K562 (cell line): ENCODE results near the gene SLC7A4. TPM values are rescaled to one million over a fixed set of nuclear protein-coding genes. Genes with fewer than 3 reads are reported as not detected.

Source experiments
- EGR1 ChIP-seq: fragments of 450-650 bp; conservative IDR thresholded peaks from 2 replicates; pipeline ENCODE4 v1.6.1; 2017; ENCODE audit warnings: mild to moderate bottlenecking
- EZH2 ChIP-seq: IDR thresholded peaks from 2 replicates; pipeline ENCODE4 v1.6.1; 2012; ENCODE audit warnings: low read depth, mild to moderate bottlenecking, inconsistent platforms, low read length, borderline replicate concordance
- HEY1 ChIP-seq: fragments of 250-450 bp; sonication (Bioruptor Pico); IDR thresholded peaks from 2 replicates; pipeline ENCODE4 v1.5.0; 2020; ENCODE audit warnings: mild to moderate bottlenecking, moderate library complexity, borderline replicate concordance
- HNRNPH1 ChIP-seq: fragments of 200-400 bp; formaldehyde crosslinking; optimal IDR thresholded peaks from 2 replicates; pipeline ENCODE3; 2017; ENCODE audit warnings: low read depth, mild to moderate bottlenecking, low read length, moderate library complexity
- PHB2 ChIP-seq: fragments of 450-650 bp; IDR thresholded peaks from 2 replicates; pipeline ENCODE4 v1.6.1; 2017; ENCODE audit warnings: low read depth
- TEAD4 ChIP-seq, 2 experiments: sonication (generic) in 1 of 2; formaldehyde crosslinking in 1 of 2; IDR thresholded peaks; 2 replicates each; pipeline versions ENCODE4 v1.6.1 to v1.8.0; 2012 to 2022; ENCODE audit warnings: borderline replicate concordance in 1 of 2, inconsistent platforms in 1 of 2, low read length in 1 of 2, mild to moderate bottlenecking in 1 of 2, missing genetic modification reagents in 1 of 2
- ZFP1 ChIP-seq: fragments of 450-650 bp; formaldehyde crosslinking; IDR thresholded peaks from 2 replicates; pipeline ENCODE4 v1.4.0; 2020; ENCODE audit warnings: mild to moderate bottlenecking, mixed read lengths
- ZNF224 ChIP-seq: sonication (generic); formaldehyde crosslinking; IDR thresholded peaks from 2 replicates; pipeline ENCODE4 v1.8.0; 2022; ENCODE audit warnings: mild to moderate bottlenecking, missing genetic modification reagents
- polyA plus RNA-seq, 8 experiments: library from polyadenylated mRNA; depleted of rRNA in 4 of 8; stranded (reverse) in 5 of 8; unstranded in 3 of 8; fragments of >200 nt; fragmentation: Nextera tagmentation in 2 of 8; fragmentation: Illumina TruSeq in 1 of 8; extraction: Ambion mirVana in 2 of 8; extraction: Trizol in 1 of 8; gene quantifications; 2 replicates each; pipeline versions ENCODE4 v1.2.1 to v1.2.3, GENCODE V29; 2011 to 2014; ENCODE audit warnings: inconsistent platforms in 1 of 8, missing spikeins in 1 of 8
- total RNA-seq, 7 experiments: library from RNA; depleted of rRNA in 6 of 7; stranded (reverse); fragments of >200 nt in 6 of 7; fragmentation: Illumina TruSeq in 2 of 7; extraction: Trizol in 2 of 7; gene quantifications; 2 replicates each; pipeline versions ENCODE4 v1.2.1 to v1.2.3, GENCODE V29; 2011 to 2021; ENCODE audit warnings: low replicate concordance in 1 of 7
- TF ChIP-seq, protein P1 (sequence below): sonication (generic); formaldehyde crosslinking; IDR thresholded peaks from 2 replicates; pipeline ENCODE4 v1.8.1; 2023; ENCODE audit warnings: mild to moderate bottlenecking, missing genetic modification reagents
- TF ChIP-seq, protein P2 (sequence below): fragments of 200-800 bp; sonication (Bioruptor generic); IDR thresholded peaks from 2 replicates; pipeline ENCODE4 v1.6.1; 2017; ENCODE audit warnings: missing genetic modification characterization, missing compliant biosample characterization
- TF ChIP-seq, protein P3 (sequence below): fragments of 450-650 bp; IDR thresholded peaks from one replicate; pipeline ENCODE4 v1.6.1; 2018; ENCODE audit warnings: mild to moderate bottlenecking, moderate library complexity; ENCODE audit not compliant: partially characterized antibody
- TF ChIP-seq, protein P4 (sequence below): sonication (generic); formaldehyde crosslinking; IDR thresholded peaks from 2 replicates; pipeline ENCODE4 v1.8.0; 2022; ENCODE audit warnings: mild to moderate bottlenecking, missing genetic modification reagents
- TF ChIP-seq, protein P5 (sequence below), 2 experiments: fragments of 150-350 bp in 1 of 2; IDR thresholded peaks; 2 replicates each; pipeline ENCODE4 v1.6.1; 2012 to 2016; ENCODE audit warnings: low read depth in 2 of 2, low read length in 2 of 2, mild to moderate bottlenecking in 1 of 2, moderate library complexity in 1 of 2

The SLC7A4 gene
- total and polyA plus RNA-seq, 9 of the 15 experiments (the other 6 are each of a cell fraction or from before 2014, with no cell fraction given): not detected

DNA sequence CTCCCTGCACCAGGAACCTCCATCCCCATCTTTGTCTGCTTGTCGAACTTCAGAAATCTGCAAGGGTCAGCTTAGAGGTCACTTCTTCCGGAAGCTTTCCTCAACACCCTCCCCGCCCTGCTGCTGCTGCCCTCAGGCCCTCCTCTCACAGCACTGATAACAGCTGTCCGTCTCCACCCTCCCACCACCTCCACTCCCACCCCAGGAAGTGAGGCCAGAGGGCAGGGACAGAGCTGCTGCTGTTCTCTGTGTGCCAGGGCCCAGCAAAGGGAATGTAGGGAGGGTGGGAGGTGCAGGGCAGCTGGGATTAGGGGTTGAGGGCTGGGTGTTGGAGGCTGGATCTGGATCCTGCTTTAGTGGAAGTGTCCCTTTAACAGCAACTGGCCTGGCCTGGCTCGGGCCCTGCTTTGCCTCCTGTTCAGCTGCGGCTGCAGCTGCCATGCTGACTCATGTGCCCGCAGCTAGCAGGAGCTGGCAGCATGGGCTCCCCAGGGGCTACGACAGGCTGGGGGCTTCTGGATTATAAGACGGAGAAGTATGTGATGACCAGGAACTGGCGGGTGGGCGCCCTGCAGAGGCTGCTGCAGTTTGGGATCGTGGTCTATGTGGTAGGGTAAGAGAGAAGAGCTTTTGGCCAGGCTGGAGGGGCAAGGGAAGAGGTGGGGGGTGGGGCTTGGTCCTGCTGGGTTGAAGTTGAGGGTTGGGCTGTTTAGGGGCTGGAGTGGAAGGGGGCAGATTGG, 17.5 kb downstream of the SLC7A4 start, which contains the start of gene P2RX6 (continued):
- TF ChIP-seq, protein P1, sequence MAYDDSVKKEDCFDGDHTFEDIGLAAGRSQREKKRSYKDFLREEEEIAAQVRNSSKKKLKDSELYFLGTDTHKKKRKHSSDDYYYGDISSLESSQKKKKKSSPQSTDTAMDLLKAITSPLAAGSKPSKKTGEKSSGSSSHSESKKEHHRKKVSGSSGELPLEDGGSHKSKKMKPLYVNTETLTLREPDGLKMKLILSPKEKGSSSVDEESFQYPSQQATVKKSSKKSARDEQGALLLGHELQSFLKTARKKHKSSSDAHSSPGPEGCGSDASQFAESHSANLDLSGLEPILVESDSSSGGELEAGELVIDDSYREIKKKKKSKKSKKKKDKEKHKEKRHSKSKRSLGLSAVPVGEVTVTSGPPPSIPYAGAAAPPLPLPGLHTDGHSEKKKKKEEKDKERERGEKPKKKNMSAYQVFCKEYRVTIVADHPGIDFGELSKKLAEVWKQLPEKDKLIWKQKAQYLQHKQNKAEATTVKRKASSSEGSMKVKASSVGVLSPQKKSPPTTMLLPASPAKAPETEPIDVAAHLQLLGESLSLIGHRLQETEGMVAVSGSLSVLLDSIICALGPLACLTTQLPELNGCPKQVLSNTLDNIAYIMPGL (CRISPR knock-in tag): peak; percentile 8; the same call in 1 of the 2 replicates
- TF ChIP-seq ZNF224 (CRISPR knock-in tag): no peak
- TF ChIP-seq, protein P2, sequence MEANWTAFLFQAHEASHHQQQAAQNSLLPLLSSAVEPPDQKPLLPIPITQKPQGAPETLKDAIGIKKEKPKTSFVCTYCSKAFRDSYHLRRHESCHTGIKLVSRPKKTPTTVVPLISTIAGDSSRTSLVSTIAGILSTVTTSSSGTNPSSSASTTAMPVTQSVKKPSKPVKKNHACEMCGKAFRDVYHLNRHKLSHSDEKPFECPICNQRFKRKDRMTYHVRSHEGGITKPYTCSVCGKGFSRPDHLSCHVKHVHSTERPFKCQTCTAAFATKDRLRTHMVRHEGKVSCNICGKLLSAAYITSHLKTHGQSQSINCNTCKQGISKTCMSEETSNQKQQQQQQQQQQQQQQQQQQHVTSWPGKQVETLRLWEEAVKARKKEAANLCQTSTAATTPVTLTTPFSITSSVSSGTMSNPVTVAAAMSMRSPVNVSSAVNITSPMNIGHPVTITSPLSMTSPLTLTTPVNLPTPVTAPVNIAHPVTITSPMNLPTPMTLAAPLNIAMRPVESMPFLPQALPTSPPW: no peak
- no peak for TF ChIP-seq PHB2
- TF ChIP-seq EGR1: no peak
- TF ChIP-seq ZFP1: no peak
- TF ChIP-seq HEY1 (CRISPR knock-in tag): 0 out of 2 replicates have a peak, but pooled peaks have one; percentile 5
- TF ChIP-seq, protein P3, sequence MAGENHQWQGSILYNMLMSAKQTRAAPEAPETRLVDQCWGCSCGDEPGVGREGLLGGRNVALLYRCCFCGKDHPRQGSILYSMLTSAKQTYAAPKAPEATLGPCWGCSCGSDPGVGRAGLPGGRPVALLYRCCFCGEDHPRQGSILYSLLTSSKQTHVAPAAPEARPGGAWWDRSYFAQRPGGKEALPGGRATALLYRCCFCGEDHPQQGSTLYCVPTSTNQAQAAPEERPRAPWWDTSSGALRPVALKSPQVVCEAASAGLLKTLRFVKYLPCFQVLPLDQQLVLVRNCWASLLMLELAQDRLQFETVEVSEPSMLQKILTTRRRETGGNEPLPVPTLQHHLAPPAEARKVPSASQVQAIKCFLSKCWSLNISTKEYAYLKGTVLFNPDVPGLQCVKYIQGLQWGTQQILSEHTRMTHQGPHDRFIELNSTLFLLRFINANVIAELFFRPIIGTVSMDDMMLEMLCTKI: no peak
- TF ChIP-seq TEAD4 (IDR thresholded peaks at IDR 0.05; ENCODE audit: low read length): peak; percentile 44
- TF ChIP-seq TEAD4 (CRISPR knock-in tag; IDR thresholded peaks at IDR 0.05; ENCODE audit: borderline replicate concordance): no peak
- TF ChIP-seq, protein P4, sequence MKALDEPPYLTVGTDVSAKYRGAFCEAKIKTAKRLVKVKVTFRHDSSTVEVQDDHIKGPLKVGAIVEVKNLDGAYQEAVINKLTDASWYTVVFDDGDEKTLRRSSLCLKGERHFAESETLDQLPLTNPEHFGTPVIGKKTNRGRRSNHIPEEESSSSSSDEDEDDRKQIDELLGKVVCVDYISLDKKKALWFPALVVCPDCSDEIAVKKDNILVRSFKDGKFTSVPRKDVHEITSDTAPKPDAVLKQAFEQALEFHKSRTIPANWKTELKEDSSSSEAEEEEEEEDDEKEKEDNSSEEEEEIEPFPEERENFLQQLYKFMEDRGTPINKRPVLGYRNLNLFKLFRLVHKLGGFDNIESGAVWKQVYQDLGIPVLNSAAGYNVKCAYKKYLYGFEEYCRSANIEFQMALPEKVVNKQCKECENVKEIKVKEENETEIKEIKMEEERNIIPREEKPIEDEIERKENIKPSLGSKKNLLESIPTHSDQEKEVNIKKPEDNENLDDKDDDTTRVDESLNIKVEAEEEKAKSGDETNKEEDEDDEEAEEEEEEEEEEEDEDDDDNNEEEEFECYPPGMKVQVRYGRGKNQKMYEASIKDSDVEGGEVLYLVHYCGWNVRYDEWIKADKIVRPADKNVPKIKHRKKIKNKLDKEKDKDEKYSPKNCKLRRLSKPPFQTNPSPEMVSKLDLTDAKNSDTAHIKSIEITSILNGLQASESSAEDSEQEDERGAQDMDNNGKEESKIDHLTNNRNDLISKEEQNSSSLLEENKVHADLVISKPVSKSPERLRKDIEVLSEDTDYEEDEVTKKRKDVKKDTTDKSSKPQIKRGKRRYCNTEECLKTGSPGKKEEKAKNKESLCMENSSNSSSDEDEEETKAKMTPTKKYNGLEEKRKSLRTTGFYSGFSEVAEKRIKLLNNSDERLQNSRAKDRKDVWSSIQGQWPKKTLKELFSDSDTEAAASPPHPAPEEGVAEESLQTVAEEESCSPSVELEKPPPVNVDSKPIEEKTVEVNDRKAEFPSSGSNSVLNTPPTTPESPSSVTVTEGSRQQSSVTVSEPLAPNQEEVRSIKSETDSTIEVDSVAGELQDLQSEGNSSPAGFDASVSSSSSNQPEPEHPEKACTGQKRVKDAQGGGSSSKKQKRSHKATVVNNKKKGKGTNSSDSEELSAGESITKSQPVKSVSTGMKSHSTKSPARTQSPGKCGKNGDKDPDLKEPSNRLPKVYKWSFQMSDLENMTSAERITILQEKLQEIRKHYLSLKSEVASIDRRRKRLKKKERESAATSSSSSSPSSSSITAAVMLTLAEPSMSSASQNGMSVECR (CRISPR knock-in tag): no peak
- TF ChIP-seq, protein P5, sequence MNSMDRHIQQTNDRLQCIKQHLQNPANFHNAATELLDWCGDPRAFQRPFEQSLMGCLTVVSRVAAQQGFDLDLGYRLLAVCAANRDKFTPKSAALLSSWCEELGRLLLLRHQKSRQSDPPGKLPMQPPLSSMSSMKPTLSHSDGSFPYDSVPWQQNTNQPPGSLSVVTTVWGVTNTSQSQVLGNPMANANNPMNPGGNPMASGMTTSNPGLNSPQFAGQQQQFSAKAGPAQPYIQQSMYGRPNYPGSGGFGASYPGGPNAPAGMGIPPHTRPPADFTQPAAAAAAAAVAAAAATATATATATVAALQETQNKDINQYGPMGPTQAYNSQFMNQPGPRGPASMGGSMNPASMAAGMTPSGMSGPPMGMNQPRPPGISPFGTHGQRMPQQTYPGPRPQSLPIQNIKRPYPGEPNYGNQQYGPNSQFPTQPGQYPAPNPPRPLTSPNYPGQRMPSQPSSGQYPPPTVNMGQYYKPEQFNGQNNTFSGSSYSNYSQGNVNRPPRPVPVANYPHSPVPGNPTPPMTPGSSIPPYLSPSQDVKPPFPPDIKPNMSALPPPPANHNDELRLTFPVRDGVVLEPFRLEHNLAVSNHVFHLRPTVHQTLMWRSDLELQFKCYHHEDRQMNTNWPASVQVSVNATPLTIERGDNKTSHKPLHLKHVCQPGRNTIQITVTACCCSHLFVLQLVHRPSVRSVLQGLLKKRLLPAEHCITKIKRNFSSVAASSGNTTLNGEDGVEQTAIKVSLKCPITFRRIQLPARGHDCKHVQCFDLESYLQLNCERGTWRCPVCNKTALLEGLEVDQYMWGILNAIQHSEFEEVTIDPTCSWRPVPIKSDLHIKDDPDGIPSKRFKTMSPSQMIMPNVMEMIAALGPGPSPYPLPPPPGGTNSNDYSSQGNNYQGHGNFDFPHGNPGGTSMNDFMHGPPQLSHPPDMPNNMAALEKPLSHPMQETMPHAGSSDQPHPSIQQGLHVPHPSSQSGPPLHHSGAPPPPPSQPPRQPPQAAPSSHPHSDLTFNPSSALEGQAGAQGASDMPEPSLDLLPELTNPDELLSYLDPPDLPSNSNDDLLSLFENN (IDR thresholded peaks at IDR 0.05; ENCODE audit: low read depth in 2 of 2, low read length in 2 of 2): peak in 1 of 2 experiments; percentile 83; a peak in 2 of 4 replicates
- TF ChIP-seq EZH2: no peak
- TF ChIP-seq HNRNPH1: no peak
